GM18907 (cell line): ENCODE measurements around the gene KCNE5.
"Not testable (repeated sequence)": the region's sequence is repeated elsewhere in the genome, so short reads cannot be mapped to it uniquely, and the experiment has no call there.

Source experiments
- ATAC-seq: cut with Tn5 transposase; IDR thresholded peaks from one replicate; pipeline ENCODE4 v1.9.1; 2021; ENCODE audit warnings: mild to moderate bottlenecking, moderate library complexity; ENCODE audit not compliant: unreplicated experiment

Gene KCNE5

GRCh38 chrX:109624641-109625616 lies at the start of gene KCNE5:
KCNE5 (minus strand) TSS chrX:109625172; CDS start chrX:109625020, 152 bp downstream.
- ATAC-seq: no peak

DNA sequence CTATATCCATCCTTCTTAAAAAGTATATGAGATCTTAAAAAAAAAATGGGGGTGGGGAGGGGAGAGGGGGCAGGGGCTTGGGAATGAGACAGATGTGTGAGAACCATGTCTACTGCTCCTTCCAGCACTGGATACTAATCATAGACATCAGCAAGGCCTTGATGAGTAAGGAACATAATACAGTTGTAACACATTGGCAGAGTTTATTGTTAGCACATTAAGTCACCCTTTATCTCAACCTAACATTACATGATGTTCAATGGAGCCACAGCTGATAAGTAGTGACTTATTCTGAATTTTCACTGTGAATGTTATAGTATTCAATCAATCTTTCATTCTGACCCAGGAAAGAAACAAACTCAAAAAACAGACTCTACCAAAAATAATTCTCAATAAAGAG lies 47.3 kb upstream of the KCNE5 start:
- ATAC-seq: no peak

- ATAC-seq: not testable (repeated sequence)
These were observed 46.2 kb upstream of the KCNE5 start for GRCh38 chrX:109671170-109671569.

DNA sequence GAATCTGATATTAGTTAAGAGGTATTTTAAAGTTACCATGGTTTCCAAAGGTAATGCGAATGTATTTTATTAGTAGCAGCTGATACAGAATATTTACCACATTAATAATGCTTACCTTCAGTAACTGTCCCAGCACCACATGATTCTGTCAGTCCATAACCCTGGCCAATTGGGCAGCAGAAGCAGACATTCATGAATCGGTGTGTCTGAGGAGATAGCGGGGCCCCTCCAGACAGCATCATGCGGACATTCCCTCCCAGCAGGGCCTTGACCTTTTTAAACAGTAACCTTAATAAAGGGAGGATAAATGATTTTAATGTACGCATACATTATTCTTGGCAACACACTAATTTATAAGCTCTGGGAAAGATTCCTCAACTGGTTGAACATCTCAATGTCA lies 43.0 kb upstream of the KCNE5 start:
- ATAC-seq: no peak

- ATAC-seq: no peak
These were observed 35.6 kb upstream of the KCNE5 start for GRCh38 chrX:109660435-109661143.

- ATAC-seq: no peak
These were observed 33.4 kb upstream of the KCNE5 start for GRCh38 chrX:109658391-109658790.

GRCh38 chrX:109657364-109657763 lies 32.4 kb upstream of the KCNE5 start:
- not testable (repeated sequence) for ATAC-seq

- no peak for ATAC-seq
These were observed 31.8 kb upstream of the KCNE5 start for GRCh38 chrX:109656774-109657173.

DNA sequence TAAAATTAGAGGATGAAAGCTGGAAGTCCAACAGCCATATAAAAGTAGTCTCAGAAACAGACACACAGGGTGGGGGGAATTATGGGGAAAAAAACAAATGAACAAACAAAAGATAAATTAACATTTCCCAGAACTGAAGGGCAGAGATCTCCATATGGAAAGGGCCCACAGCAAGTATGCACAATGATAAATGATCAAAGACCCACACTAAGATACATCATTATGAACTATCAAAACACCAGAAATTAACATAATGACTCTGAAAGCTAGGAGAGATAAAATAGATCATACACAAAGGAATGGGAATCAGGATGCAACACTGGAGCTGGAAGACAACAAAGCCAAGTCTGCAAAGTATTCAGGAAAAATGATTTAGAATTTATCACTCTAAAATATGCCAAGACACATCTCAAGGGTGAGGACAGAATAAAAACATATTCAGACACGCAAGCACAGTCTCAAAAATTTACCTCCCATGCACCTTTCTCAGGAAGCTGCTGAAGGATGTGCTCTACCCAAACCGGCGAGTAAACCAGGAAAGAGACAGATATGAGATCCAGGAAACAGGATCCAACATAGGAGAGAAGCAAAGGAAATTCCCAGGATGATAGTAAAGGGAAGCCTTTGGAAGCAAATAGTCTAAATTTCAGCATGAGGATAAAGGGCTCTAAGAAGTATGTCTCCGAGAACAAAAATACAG lies 30.7 kb upstream of the KCNE5 start:
- no peak for ATAC-seq

- no peak for ATAC-seq
These were observed 29.6 kb upstream of the KCNE5 start for GRCh38 chrX:109654516-109655109.

GRCh38 chrX:109644671-109645070 lies 19.7 kb upstream of the KCNE5 start:
- not testable (repeated sequence) for ATAC-seq

- no peak for ATAC-seq
These were observed 18.7 kb upstream of the KCNE5 start for GRCh38 chrX:109643687-109644086.

DNA sequence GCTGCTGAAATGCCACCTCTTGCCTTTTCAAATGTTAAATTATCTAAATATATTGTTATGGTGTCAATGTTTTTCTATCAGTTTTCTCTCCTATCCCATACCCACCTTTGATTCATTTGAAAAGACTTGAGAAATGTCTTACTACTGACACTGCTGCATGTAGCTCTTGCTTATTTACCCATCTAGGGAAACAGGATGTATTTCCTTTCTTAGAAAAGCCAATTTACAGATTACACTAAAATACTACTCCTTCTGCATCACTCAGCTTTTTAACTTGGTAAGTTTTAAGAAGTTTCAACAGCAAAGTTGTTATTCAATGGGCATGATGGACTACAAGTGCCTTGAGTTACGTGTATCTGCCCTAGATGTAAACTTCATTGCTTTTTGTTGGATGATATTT lies 13.2 kb upstream of the KCNE5 start:
- ATAC-seq: no peak

DNA sequence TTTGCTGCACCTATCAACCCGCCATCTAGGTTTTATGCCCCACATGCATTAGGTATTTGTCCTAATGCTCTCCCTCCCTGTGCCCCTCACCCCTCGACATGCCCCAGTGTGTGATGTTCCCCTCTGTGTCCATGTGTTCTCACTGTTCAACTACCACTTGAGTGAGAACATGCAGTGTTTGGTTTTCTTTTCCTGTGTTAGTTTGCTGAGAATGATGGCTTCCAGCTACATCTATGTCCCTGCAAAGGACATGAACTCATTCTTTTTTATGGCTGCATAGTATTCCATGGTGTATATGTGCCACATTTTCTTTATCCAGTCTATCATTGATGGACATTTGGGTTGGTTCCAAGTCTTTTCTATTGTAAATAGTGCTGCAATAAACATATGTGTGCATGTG lies 12.5 kb upstream of the KCNE5 start:
- not testable (repeated sequence) for ATAC-seq

DNA sequence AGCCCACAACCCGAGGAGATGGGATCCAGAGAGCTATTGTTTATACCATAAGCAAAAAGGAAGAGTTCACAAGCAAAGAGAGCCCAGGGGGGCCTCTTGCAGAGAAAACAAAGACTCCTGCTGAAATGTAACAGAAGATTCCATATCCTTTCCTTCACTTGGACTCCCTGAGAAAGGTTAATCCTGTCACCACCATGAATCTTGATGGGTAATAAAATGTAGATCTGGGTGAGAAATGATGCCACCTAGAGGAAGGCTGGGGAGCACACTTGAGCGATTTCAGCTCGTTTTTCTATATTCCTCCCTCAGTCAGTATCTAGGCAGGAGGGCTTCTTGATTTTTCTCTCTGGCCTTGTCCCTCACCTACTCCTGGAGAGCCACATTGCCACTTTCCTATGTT lies 10.2 kb upstream of the KCNE5 start:
- peak; percentile 57 for ATAC-seq

DNA sequence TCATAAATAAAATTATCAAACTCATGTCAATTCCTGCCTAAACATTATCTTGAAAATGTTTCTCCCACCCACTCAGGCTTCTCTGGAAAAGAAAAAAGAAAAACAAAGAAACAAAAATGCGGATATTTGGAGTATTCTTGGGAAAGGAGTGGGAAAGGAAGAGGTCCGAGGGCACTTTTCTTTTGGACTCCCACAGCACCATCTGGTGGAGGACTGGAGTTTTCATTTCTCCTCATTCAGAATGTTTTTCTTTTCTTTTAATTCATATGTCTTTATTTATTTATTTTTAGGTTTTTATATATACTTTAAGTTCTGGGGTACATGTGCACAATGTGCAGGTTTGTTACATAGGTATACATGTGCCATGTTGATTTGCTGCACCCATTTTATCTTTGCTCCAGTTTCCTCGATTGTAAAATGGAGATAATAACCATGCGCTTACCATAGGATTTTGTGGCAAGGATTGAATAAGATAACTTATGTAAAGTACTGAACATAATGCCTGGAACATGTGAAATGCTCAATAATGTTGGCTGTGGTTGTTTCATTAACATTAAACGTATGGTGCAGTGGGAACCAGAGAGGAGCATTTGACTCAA lies 8.0 kb upstream of the KCNE5 start:
- ATAC-seq: no peak

- no peak for ATAC-seq
These were observed 4.3 kb upstream of the KCNE5 start for GRCh38 chrX:109629310-109629709.

- no peak for ATAC-seq
These were observed 1.7 kb upstream of the KCNE5 start for GRCh38 chrX:109626637-109627036.

DNA sequence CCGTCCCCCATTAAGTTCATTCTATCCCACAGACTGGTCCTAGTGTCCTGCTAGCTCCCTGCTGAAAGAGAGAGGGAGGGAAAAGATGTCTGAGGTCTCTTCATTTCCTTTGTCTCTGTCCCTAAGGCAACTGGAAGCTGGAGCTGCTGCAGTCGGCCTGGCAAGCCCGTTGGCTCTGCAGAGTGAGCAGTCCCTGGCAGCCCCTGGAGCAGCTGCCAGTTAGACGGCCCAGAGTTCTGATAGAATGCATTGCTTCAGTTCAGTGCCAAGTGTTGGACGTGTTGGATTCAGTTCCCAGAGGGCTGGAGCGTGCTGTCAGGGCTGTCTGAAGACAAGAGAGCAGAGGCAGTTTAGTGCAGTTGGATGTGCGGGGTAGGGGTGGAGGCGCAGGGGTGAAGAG lies 975 bp downstream of the KCNE5 start:
- ATAC-seq: no peak

DNA sequence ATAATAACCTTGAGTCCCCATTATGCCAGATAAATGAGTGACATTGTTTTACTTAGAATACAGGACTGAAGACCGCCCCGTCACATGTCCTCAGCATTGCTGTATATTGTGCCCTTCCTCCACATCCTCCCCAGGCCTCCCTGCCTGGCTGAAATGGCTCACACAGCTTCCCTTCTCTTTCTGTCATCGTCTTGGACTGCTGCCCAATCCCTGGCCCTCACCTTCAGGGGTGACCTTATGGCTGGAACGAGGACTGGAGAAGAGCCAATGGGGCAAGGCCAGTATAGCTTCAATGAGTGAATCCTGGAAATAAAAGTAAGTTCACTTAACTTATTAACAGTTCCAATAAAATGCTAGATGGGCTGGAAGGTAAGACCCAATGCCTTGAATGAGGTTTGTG lies 2.7 kb downstream of the KCNE5 start:
- ATAC-seq: no peak

GRCh38 chrX:109619771-109620170 lies 5.2 kb downstream of the KCNE5 start:
- no peak for ATAC-seq
